ENCODE data around the gene OAS1. TPM values are rescaled to one million over a fixed set of nuclear protein-coding genes. Genes with fewer than 3 reads are reported as not detected.
"Not testable (repeated sequence)": the region's sequence is repeated elsewhere in the genome, so short reads cannot be mapped to it uniquely, and the experiment has no call there.

The OAS1 gene
- total RNA-seq, 4 donors from 2014 or later, result 32.1 to 115 (median 50.8) TPM

GRCh38 chr12:112946236-112947000, 39.7 kb downstream of the OAS1 start:
- no peak for TF ChIP-seq CTCF (IDR thresholded peaks at IDR 0.05)
- no peak for TF ChIP-seq POLR2A (IDR thresholded peaks at IDR 0.05)
- intact Hi-C loops (cut with DNase I), result no loop called here
- peaks cover 10 to 100% (median 22%) of the 10 kb centered on the region in 3 donors for H3K36me3 ChIP-seq
- H3K4me1 ChIP-seq, result no peaks in the 10 kb centered on the region
- no peaks in the 10 kb centered on the region for H3K9me3 ChIP-seq
- no peak for DNase-seq
- H3K27ac ChIP-seq, result no peak overlapping the region
- H3K27me3 ChIP-seq, result no peaks in the 10 kb centered on the region
- 90 to 97% methylated on average over 6 to 12 of the region's 14 CpGs for WGBS, 2 donors
- H3K4me3 ChIP-seq, result no peak overlapping the region

- no peak overlapping the region for H3K4me3 ChIP-seq
- intact Hi-C loops (cut with DNase I), result no loop called here
- H3K9me3 ChIP-seq, result no peaks in the 10 kb centered on the region
- H3K4me1 ChIP-seq, result no peaks in the 10 kb centered on the region
- peaks cover 10 to 100% (median 22%) of the 10 kb centered on the region in 3 donors for H3K36me3 ChIP-seq
- 22 to 64% methylated on average over 1 of the region's 1 CpG for WGBS, 2 donors
- no peaks in the 10 kb centered on the region for H3K27me3 ChIP-seq
- DNase-seq, result no peak
- TF ChIP-seq POLR2A (IDR thresholded peaks at IDR 0.05), result no peak
- TF ChIP-seq CTCF (IDR thresholded peaks at IDR 0.05), result no peak
- no peak overlapping the region for H3K27ac ChIP-seq
These were observed 40.6 kb downstream of the OAS1 start for GRCh38 chr12:112947314-112947713.

GRCh38 chr12:112947761-112948160, 41.0 kb downstream of the OAS1 start:
- H3K9me3 ChIP-seq, result no peaks in the 10 kb centered on the region
- no peaks in the 10 kb centered on the region for H3K27me3 ChIP-seq
- WGBS, 2 donors, result 97 to 98% methylated on average over 4 of the region's 5 CpGs
- TF ChIP-seq POLR2A (IDR thresholded peaks at IDR 0.05), result no peak
- no peak for TF ChIP-seq CTCF (IDR thresholded peaks at IDR 0.05)
- H3K4me3 ChIP-seq, result no peak overlapping the region
- peaks cover 10 to 100% (median 22%) of the 10 kb centered on the region in 3 donors for H3K36me3 ChIP-seq
- intact Hi-C loops (cut with DNase I), result no loop called here
- H3K27ac ChIP-seq, result no peak overlapping the region
- no peak for DNase-seq
- H3K4me1 ChIP-seq, result no peaks in the 10 kb centered on the region

GRCh38 chr12:112948806-112949205, 42.0 kb downstream of the OAS1 start:
- Histone ChIP-seq H3K36me3 (peaks cover 10 to 90% (median 22%) of the 10 kb centered on the region in 3 donors), H3K27me3 (no peaks in the 10 kb centered on the region), H3K9me3 (no peaks in the 10 kb centered on the region), H3K4me1 (no peaks in the 10 kb centered on the region), H3K27ac (no peak overlapping the region), H3K4me3 (no peak overlapping the region)
- no peak for TF ChIP-seq POLR2A (IDR thresholded peaks at IDR 0.05)
- TF ChIP-seq CTCF (IDR thresholded peaks at IDR 0.05), result no peak
- DNase-seq, result no peak
- intact Hi-C loops (cut with DNase I), result no loop called here
- WGBS, 2 donors, result 83 to 92% methylated on average over 5 of the region's 7 CpGs

GRCh38 chr12:112950701-112951100, 43.9 kb downstream of the OAS1 start:
- H3K4me1 ChIP-seq, result no peaks in the 10 kb centered on the region
- no peaks in the 10 kb centered on the region for H3K9me3 ChIP-seq
- H3K4me3 ChIP-seq, result no peak overlapping the region
- H3K27ac ChIP-seq, result no peak overlapping the region
- 90 to 92% methylated on average over 4 to 6 of the region's 11 CpGs for WGBS, 2 donors
- H3K27me3 ChIP-seq, result no peaks in the 10 kb centered on the region
- no peak for DNase-seq
- TF ChIP-seq POLR2A (IDR thresholded peaks at IDR 0.05) (no peak), CTCF (IDR thresholded peaks at IDR 0.05) (no peak)
- intact Hi-C loops (cut with DNase I), result no loop called here
- peaks cover 10 to 81% (median 14%) of the 10 kb centered on the region in 3 donors for H3K36me3 ChIP-seq

GRCh38 chr12:112957125-112957524, 50.4 kb downstream of the OAS1 start:
- DNase-seq; H3K4me3 ChIP-seq; H3K9me3 ChIP-seq; H3K27me3 ChIP-seq; intact Hi-C loops (cut with DNase I); H3K4me1 ChIP-seq; H3K27ac ChIP-seq: not testable (repeated sequence)
- 94% methylated on average over 4 of the region's 4 CpGs for WGBS, 2 donors
- peaks cover 0 to 80% (median 6%) of the 10 kb centered on the region in 3 donors for H3K36me3 ChIP-seq

Measured in esophagus squamous epithelium (tissue), 5 donors.